Epidermal melanocyte (primary cell): Measurements from ENCODE around the gene CGREF1.
A peak's percentile ranks its signal among the peaks of the same experiment; 100 is the strongest.

Experiments used
- DNase-seq: peaks from one replicate; pipeline ENCODE4 v3.0.0; 2011; ENCODE audit warnings: low spot score; ENCODE audit not compliant: insufficient read length

CGREF1 gene

GRCh38 chr2:27050996-27051901 lies 67.7 kb downstream of the CGREF1 start, which contains the start of gene AGBL5:
Gene AGBL5, plus strand, starts transcription at chr2:27051668. Its CDS starts 1,291 bp downstream, at chr2:27052959.
- DNase-seq = peak; percentile 98
